ENCODE results near the gene SMIM24.
A peak's percentile ranks its signal among the peaks of the same experiment; 100 is the strongest.

The SMIM24 gene

DNA sequence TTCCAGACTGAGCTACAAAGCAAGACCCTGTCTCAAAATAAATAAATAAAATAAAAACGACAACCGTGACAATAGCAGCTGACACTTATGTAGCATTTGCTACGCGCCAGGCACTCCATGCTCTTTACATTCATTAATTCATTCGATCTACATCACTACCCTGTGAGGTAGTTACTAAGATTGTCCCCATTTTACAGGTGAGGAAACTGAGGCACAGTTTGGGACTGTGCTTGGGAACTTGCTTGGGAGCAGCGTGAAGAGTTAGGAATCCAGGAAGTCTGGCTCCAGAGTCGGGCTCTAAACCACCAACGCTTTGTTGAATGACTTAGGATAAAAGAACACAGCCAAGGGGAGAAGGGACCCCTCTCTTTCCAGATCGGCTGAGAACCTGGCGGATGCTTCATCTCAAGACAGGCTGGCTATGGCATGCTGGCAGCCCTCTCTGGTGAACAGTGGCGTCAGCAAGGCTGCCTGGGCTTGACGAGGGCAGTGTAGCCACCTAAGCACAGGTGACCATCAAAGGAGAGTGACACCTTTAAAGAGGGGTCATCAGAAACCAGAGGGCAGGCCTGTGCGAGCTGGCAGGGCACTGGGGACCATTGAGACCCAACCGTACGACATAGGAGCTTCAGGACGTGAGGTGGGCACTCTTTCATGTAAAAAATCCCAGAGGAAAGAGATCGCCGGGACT lies 19.6 kb upstream of the SMIM24 start:
- TF ChIP-seq, protein P1, sequence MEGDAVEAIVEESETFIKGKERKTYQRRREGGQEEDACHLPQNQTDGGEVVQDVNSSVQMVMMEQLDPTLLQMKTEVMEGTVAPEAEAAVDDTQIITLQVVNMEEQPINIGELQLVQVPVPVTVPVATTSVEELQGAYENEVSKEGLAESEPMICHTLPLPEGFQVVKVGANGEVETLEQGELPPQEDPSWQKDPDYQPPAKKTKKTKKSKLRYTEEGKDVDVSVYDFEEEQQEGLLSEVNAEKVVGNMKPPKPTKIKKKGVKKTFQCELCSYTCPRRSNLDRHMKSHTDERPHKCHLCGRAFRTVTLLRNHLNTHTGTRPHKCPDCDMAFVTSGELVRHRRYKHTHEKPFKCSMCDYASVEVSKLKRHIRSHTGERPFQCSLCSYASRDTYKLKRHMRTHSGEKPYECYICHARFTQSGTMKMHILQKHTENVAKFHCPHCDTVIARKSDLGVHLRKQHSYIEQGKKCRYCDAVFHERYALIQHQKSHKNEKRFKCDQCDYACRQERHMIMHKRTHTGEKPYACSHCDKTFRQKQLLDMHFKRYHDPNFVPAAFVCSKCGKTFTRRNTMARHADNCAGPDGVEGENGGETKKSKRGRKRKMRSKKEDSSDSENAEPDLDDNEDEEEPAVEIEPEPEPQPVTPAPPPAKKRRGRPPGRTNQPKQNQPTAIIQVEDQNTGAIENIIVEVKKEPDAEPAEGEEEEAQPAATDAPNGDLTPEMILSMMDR (IDR thresholded peaks at IDR 0.05; ENCODE audit: low read depth, low read length) = no peak
- H3K4me3 ChIP-seq (ENCODE audit: low read depth, low read length) = peak overlapping the region; percentile 99

DNA sequence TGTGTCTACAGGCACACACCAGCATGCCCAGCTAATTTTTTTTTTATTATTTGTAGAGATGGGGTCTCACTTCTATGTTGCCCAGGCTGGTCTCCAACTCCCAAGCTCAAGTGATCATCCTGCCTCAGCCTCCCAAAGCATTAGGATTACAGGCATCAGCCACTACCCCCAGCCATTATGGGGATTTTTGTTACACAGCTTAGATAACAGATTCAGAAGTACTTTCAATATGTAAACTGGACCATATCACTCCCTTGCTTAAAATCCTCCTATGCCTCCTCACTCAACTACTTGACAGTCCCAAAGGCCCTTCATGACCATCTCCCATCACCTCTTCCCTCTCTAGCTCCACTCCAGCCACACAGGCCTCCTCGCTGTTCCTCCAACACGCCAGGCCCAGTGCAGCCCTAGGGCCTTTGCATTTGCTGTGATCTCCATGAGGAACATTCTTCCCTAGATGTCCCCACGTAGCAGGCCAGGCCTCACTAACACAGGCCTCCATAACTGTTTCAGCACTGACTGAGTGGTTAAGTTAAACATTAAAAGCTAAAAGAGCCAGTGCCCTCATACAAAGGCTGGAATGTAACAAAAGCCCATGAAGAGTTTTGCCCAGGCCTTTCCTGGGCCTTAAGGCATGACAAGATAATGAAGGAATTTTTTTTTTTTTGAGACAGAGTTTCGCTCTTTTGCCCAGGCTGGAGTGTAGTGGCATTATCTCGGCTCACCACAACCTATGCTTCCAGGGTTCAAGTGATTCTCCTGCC lies 17.6 kb upstream of the SMIM24 start:
- TF ChIP-seq, protein P1 (IDR thresholded peaks at IDR 0.05; ENCODE audit: low read depth, low read length) = no peak
- H3K4me3 ChIP-seq (ENCODE audit: low read depth, low read length) = no peak overlapping the region

DNA sequence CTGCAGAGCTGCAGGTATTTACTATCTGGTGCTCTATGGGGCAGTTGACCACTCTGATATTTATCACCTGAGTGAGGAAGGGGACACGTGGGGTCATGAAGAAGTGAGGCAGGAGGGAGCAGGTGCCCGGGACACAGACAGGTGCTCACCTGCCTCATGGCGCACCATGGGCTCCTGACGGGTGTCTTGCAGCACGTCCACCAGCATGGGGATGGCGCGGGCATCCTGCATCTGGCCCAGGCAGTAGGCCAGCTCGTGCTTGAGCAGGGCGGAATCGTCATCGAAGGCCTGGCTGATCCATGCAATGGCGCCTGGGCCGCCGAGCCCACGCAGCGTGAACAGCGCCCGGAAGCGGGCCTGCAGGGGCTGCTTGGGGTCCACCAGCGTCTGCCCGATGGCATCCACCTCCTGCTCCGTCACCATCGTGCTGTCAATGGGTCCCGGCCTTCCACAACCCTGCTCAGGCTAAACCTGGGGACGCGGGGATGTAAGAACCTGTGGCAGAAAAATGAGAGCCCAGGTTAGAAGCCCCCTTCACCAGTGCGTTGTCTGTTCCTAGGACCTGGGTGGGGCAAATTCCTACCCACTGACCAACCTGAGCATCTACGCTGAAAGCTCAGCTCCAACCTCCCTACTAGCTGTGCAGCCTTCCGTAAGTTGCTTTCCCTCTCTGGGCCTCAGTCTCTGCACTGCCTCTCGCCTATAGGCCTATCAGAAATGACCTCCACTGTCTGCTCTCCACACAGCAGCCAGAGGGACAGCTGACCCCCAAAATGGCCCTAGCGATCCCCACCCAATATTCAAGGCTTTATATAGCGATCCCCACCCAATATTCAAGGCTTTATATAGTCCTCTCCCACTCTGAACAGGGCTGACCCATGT lies 16.3 kb upstream of the SMIM24 start:
- no peak overlapping the region for H3K4me3 ChIP-seq (ENCODE audit: low read depth, low read length)
- TF ChIP-seq, protein P1 (IDR thresholded peaks at IDR 0.05; ENCODE audit: low read depth, low read length) = no peak

DNA sequence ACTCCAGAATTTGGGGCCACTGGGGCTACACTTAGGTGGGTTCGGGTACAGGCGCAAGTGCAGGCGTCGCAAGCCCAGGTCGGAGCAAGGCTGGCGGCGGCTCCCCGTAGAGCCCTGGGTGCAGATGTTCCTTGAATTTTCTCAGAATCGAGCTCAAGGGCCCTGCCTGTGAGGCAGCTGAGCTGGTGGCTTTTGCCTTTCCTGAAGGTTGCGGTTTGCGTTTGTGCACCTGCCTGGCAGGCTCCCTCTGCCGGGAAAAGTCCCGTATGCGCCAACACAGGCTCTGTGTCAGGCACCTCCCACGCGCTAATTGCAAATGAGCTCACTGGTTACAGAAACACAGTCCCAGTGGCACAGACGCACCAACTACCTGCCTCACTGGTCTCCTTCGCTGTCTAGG lies 14.2 kb upstream of the SMIM24 start:
- TF ChIP-seq, protein P1 (IDR thresholded peaks at IDR 0.05; ENCODE audit: low read depth, low read length) = no peak
- no peak overlapping the region for H3K4me3 ChIP-seq (ENCODE audit: low read depth, low read length)

DNA sequence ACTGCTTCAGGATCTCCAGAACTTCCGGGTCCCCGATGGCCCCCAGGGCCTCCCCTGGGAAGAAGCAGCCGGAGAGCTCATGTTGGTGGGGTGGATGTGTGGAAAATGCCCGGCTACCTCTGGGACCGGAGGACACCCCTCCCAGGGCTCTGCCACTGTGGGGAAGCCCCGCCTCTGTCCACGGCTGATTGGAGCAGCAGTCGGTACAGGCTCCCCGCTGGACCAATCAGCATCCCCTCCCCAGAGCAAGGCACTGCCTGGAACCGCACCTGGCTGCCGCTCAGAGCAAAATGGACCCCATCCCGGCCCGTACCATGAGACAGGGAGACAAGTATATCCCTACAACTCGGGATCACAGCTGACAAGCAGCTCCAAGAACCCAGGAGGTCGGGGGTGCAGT lies 13.7 kb upstream of the SMIM24 start:
- no peak overlapping the region for H3K4me3 ChIP-seq (ENCODE audit: low read depth, low read length)

DNA sequence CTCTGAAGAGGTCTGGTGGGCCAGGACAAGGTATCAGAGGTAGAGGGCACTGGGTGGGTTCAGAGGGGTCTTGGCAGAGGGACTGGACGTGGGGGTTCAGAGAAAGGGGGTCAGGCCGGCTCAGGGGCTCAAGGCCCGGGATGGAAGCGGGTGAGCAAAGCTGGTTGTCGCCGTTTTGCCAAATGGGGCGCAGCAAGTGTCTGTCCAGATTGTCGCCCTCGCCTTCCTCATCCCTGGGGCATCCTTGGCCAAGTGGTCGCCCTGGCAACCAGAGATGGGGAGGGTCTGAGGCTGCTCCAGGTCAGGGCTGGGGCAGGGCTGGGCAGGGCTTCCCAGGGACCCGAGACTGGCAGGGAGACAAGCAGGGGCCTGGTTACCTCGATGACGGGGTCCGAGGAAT lies 13.3 kb upstream of the SMIM24 start:
- TF ChIP-seq, protein P1 (IDR thresholded peaks at IDR 0.05; ENCODE audit: low read depth, low read length) = no peak
- no peak overlapping the region for H3K4me3 ChIP-seq (ENCODE audit: low read depth, low read length)

More for the DNA sequence above, 13.7 kb upstream of the SMIM24 start:
- TF ChIP-seq, protein P1 (IDR thresholded peaks at IDR 0.05; ENCODE audit: low read depth, low read length) = no peak

Measured in WI38 (cell line).